GM12878 (cell line): ENCODE measurements around the gene WDFY4. TPM values are rescaled to one million over a fixed set of nuclear protein-coding genes. Genes with fewer than 3 reads are reported as not detected.

ENCODE experiments used
- ATAC-seq: fragments of 200-7000 bp; cut with Tn5 transposase; 3 replicates; pipeline ENCODE4 v1.9.1; 2020; ENCODE audit warnings: mild to moderate bottlenecking, moderate library complexity
- BruUV-seq: library from RNA; stranded (reverse); fragments of 400-500 nt; replicated peaks from 2 replicates; lab custom pipeline; 2021; lab: Mats Ljungman, UMichigan
- CTCF ChIA-PET: fragments of 300-600 bp; sonication (Branson Sonifier 250); formaldehyde crosslinking; extraction: SDS; loops from one replicate; lab custom pipeline; 2021; ENCODE audit warnings: inconsistent platforms; lab: Yijun Ruan, JAX
- POLR2A ChIA-PET: fragments of 350-600 bp; formaldehyde crosslinking; extraction: SDS; loops from one replicate; lab custom pipeline; 2021; ENCODE audit warnings: inconsistent platforms; lab: Charles Lee
- RAD21 ChIA-PET: fragments of 300-600 bp; sonication (Branson Sonifier 250); formaldehyde crosslinking; loops from one replicate; lab custom pipeline; 2023; ENCODE audit warnings: antibody characterized with exemption; ENCODE audit not compliant: unreplicated experiment; lab: Charles Lee
- SMC1A ChIA-PET: fragments of 300-600 bp; sonication (Branson Sonifier 250); formaldehyde crosslinking; loops from one replicate; lab custom pipeline; 2023; ENCODE audit not compliant: unreplicated experiment, uncharacterized antibody; lab: Charles Lee
- DNase-seq: peaks from one replicate; pipeline ENCODE4 v3.0.0-alpha.2; 2011; ENCODE audit warnings: low read depth, low spot score
- FAIRE-seq: peaks from 3 replicates; lab custom pipeline; 2011; peaks lifted over from hg19 to GRCh38; lab: Jason Lieb, UNC
- H2AFZ ChIP-seq: 2 replicates; pipeline ENCODE4 v1.6.0; 2011; ENCODE audit warnings: low read depth, low read length, control low read depth; ENCODE audit not compliant: control insufficient read depth
- H3K27ac ChIP-seq: 2 replicates; pipeline ENCODE4 v1.5.1; 2011; ENCODE audit warnings: control low read depth; ENCODE audit not compliant: control insufficient read depth, insufficient read depth
- H3K27me3 ChIP-seq, 2 experiments: replicated peaks in 1 of 2; 2 replicates each; pipeline versions ENCODE4 v1.6.0 to v1.6.1; 2011; ENCODE audit warnings: low read length in 1 of 2; ENCODE audit not compliant: control insufficient read depth in 2 of 2, insufficient read depth in 2 of 2
- H3K36me3 ChIP-seq, 2 experiments: 2 replicates each; pipeline ENCODE4 v1.5.1; 2011; ENCODE audit warnings: low read length in 1 of 2; ENCODE audit not compliant: control insufficient read depth in 2 of 2, insufficient read depth in 2 of 2
- H3K4me1 ChIP-seq: 2 replicates; pipeline ENCODE4 v1.6.1; 2011; ENCODE audit warnings: mild to moderate bottlenecking, low read length, moderate library complexity, mixed read lengths; ENCODE audit not compliant: control insufficient read depth, insufficient read depth
- H3K4me2 ChIP-seq: 2 replicates; pipeline ENCODE4 v1.6.0; 2011; ENCODE audit warnings: control low read depth; ENCODE audit not compliant: control insufficient read depth, insufficient read depth
- H3K4me3 ChIP-seq: fragments of 200-600 bp; sonication (generic); 2 replicates; pipeline ENCODE4 v1.5.1; 2016
- H3K79me2 ChIP-seq: 2 replicates; pipeline ENCODE4 v1.6.0; 2011; ENCODE audit warnings: low read length; ENCODE audit not compliant: control insufficient read depth, insufficient read depth
- H3K9ac ChIP-seq: 2 replicates; pipeline ENCODE4 v1.8.0; 2011; ENCODE audit warnings: low read length, control low read depth, mixed read lengths; ENCODE audit not compliant: control insufficient read depth, insufficient read depth
- H3K9me3 ChIP-seq: replicated peaks from 3 replicates; pipeline ENCODE4 v1.5.1; 2011; ENCODE audit warnings: mild to moderate bottlenecking, low read length; ENCODE audit not compliant: control insufficient read depth, insufficient read depth
- H4K20me1 ChIP-seq: 2 replicates; pipeline ENCODE4 v1.6.0; 2011; ENCODE audit not compliant: control insufficient read depth, insufficient read depth
- ATF7 ChIP-seq: fragments of 450-650 bp; IDR thresholded peaks from 2 replicates; pipeline ENCODE4 v1.6.1; 2016; ENCODE audit warnings: low read depth, mild to moderate bottlenecking
- CUX1 ChIP-seq: IDR thresholded peaks from 2 replicates; pipeline ENCODE4 v1.6.1; 2012; ENCODE audit warnings: improper control_type of control experiment, low read depth, low read length; ENCODE audit not compliant: insufficient replicate concordance
- EED ChIP-seq: sonication (generic); IDR thresholded peaks from 2 replicates; pipeline ENCODE4 v1.6.1; 2016; ENCODE audit warnings: antibody characterized with exemption, low read depth
- KAT2A ChIP-seq: conservative IDR thresholded peaks from 2 replicates; pipeline ENCODE4 v1.6.1; 2011; ENCODE audit warnings: low read depth, low read length; ENCODE audit not compliant: control insufficient read depth
- KLF5 ChIP-seq: fragments of 450-650 bp; IDR thresholded peaks from 2 replicates; pipeline ENCODE4 v1.6.1; 2014; ENCODE audit warnings: mild to moderate bottlenecking; ENCODE audit not compliant: partially characterized antibody
- MEF2A ChIP-seq: IDR thresholded peaks from 2 replicates; pipeline ENCODE4 v1.6.1; 2011; ENCODE audit warnings: low read depth, mild to moderate bottlenecking, low read length, moderate library complexity; ENCODE audit not compliant: insufficient read depth
- MXI1 ChIP-seq: fragments of 150-350 bp; IDR thresholded peaks from 2 replicates; pipeline ENCODE4 v1.6.1; 2011; ENCODE audit warnings: low read depth, mild to moderate bottlenecking, inconsistent platforms, low read length, improper control_type of control experiment
- NBN ChIP-seq: fragments of 450-650 bp; IDR thresholded peaks from 2 replicates; pipeline ENCODE4 v1.6.1; 2016
- NR2C2 ChIP-seq: IDR thresholded peaks from 2 replicates; pipeline ENCODE4 v1.6.1; 2011; ENCODE audit warnings: borderline replicate concordance, low read depth; ENCODE audit not compliant: control insufficient read depth, insufficient read length
- PML ChIP-seq: IDR thresholded peaks from 2 replicates; pipeline ENCODE4 v1.6.1; 2012; ENCODE audit warnings: low read length, inconsistent platforms
- PRDM15 ChIP-seq: fragments of 450-650 bp; formaldehyde crosslinking; IDR thresholded peaks from 2 replicates; pipeline ENCODE4 v1.4.0; 2020; ENCODE audit warnings: mild to moderate bottlenecking, moderate library complexity
- RBBP5 ChIP-seq: fragments of 200-600 bp; sonication (generic); conservative IDR thresholded peaks from 2 replicates; pipeline ENCODE4 v1.6.1; 2016
- SMAD1 ChIP-seq: fragments of 450-650 bp; IDR thresholded peaks from 2 replicates; pipeline ENCODE4 v1.6.1; 2018; ENCODE audit warnings: mild to moderate bottlenecking, low read depth; ENCODE audit not compliant: partially characterized antibody
- TCF7 ChIP-seq: IDR thresholded peaks from 2 replicates; pipeline ENCODE4 v1.6.1; 2014; ENCODE audit warnings: antibody characterized with exemption, borderline replicate concordance
- YBX1 ChIP-seq: fragments of 450-650 bp; IDR thresholded peaks from 2 replicates; pipeline ENCODE4 v1.6.1; 2016; ENCODE audit warnings: antibody characterized with exemption
- ZNF274 ChIP-seq: IDR thresholded peaks from one replicate; pipeline ENCODE4 v1.8.0; 2011; ENCODE audit not compliant: insufficient read length, insufficient read depth
- ZNF622 ChIP-seq: fragments of 450-650 bp; IDR thresholded peaks from 2 replicates; pipeline ENCODE4 v1.6.1; 2017; ENCODE audit warnings: mild to moderate bottlenecking, inconsistent platforms
- WGBS: methylation state at CpG from one replicate; pipeline ENCODE4 v1.1.6; 2016; ENCODE audit warnings: low lambda C conversion rate; ENCODE audit not compliant: insufficient replicate concordance, insufficient coverage; ENCODE audit errors: missing lambda C conversion rate; 5-methylcytosine and 5-hydroxymethylcytosine counted together
- in situ Hi-C: fragments of 300-500 bp; cut with MboI; formaldehyde crosslinking; loops from 9 replicates; pipeline ENCODE4 v1.14.3; 2018; ENCODE audit warnings: mixed read lengths
- intact Hi-C: fragments of 100-400 bp; cut with micrococcal nuclease; formaldehyde crosslinking; loops from one replicate; pipeline ENCODE4 v1.14.2; 2022; ENCODE audit not compliant: unreplicated experiment
- polyA plus RNA-seq, 11 experiments: library from polyadenylated mRNA; depleted of rRNA in 4 of 11; unstranded in 6 of 11; stranded (reverse) in 5 of 11; fragments of >200 nt; fragmentation: Nextera tagmentation in 4 of 11; fragmentation: Illumina TruSeq in 1 of 11; extraction: Ambion mirVana in 4 of 11; extraction: Trizol in 1 of 11; gene quantifications; 1 replicate in 1 of 11; 2 replicates in 10 of 11; pipeline versions ENCODE4 v1.2.1 to v1.2.3, GENCODE V29; 2011 to 2016; ENCODE audit warnings: inconsistent platforms in 2 of 11, missing spikeins in 2 of 11, low read depth in 1 of 11
- total RNA-seq, 4 experiments: library from RNA; depleted of rRNA in 3 of 4; stranded (reverse); fragments of >200 nt in 3 of 4; fragmentation: Illumina TruSeq in 1 of 4; extraction: Trizol in 1 of 4; gene quantifications; 2 replicates each; pipeline versions ENCODE4 v1.2.1 to v1.2.3, GENCODE V29; 2013 to 2021

The WDFY4 gene
- total and polyA plus RNA-seq, 10 of the 15 experiments (the other 5 are each of a cell fraction or from before 2014, with no cell fraction given): 13.5 to 132 (median 47.3) TPM

- ChIA-PET CTCF (interaction anchor here (1.6 kb wide), 1 partner anchor 129 kb away, joined by 5 read pairs; no protein-coding TSS in a partner anchor), POLR2A (no interaction called here), RAD21 (no interaction called here), SMC1A (interaction anchor here (0.9 to 1.2 kb wide), 2 partner anchors 39 to 130 kb away, joined by 3 to 4 read pairs; no protein-coding TSS in a partner anchor)
- no peaks in the 10 kb centered on the region for H4K20me1 ChIP-seq
- no peak overlapping the region for H2AFZ ChIP-seq
- intact Hi-C loops (no loop called here), in situ Hi-C loops (no loop called here)
- no peak for FAIRE-seq
- BruUV-seq: no TSS peak
- ATAC-seq: no peak
- 97% methylated on average over 4 of the region's 4 CpGs for WGBS
- no peak overlapping the region for H3K4me3 ChIP-seq
- DNase-seq: no peak
- H3K9ac ChIP-seq: no peak overlapping the region
- no peak overlapping the region for H3K27ac ChIP-seq
- H3K4me1 ChIP-seq: no peaks in the 10 kb centered on the region
- H3K36me3 ChIP-seq: peaks cover 24 to 28% of the 10 kb centered on the region in 2 experiments
- H3K9me3 ChIP-seq: no peaks in the 10 kb centered on the region
- H3K27me3 ChIP-seq: no peaks in the 10 kb centered on the region
- H3K79me2 ChIP-seq: no peaks in the 10 kb centered on the region
- H3K4me2 ChIP-seq: no peak overlapping the region
- TF ChIP-seq NR2C2 (no peak), KLF5 (no peak), KAT2A (no peak), YBX1 (no peak), ATF7 (no peak), ZNF274 (no peak), TCF7 (no peak), SMAD1 (no peak), ZNF622 (no peak), MEF2A (no peak), MXI1 (no peak), NBN (no peak), EED (no peak), CUX1 (no peak), RBBP5 (no peak), PRDM15 (CRISPR knock-in tag) (no peak), PML (no peak)
These were observed 102.1 kb downstream of the WDFY4 start for GRCh38 chr10:48786606-48787282.
